Astrocyte of the spinal cord (primary cell): ENCODE data around the gene FAT1.

Experiments
- DNase-seq: peaks from one replicate; pipeline ENCODE4 v3.0.0; 2011; ENCODE audit warnings: low read depth, low spot score
- H3K4me3 ChIP-seq: 2 replicates; pipeline ENCODE4 v1.5.1; 2011; ENCODE audit warnings: low read depth, mild to moderate bottlenecking, low read length, moderate library complexity
- CTCF ChIP-seq: IDR thresholded peaks from 2 replicates; pipeline ENCODE4 v1.5.1; 2012; ENCODE audit warnings: low read depth, mild to moderate bottlenecking, low read length, inconsistent platforms
- in situ Hi-C: cut with HindIII; loops from 2 replicates; pipeline ENCODE4 v1.10.0; 2017; ENCODE audit warnings: low sequenced_read_pairs

The FAT1 gene

DNA sequence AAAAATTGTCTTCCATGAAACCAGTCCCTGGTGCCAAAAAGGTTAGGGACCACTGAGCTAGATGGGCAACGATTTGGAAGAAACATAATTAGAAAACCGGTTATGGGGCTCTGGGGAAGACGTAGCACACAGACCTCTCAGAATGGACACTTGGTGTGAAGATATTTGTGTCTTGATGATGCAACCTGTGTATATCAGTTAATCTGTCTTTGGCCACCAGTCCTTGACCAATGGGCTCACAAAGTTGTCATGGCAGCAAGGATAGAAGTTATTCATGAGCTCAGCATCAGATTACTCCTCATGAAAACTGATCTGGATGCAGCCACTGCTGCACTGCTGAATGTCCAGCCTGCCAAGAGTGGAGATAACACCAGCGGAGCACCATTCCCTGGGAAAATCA is 181.9 kb downstream of the FAT1 start:
- in situ Hi-C loops, result no loop called here
- DNase-seq, result no peak
- TF ChIP-seq CTCF, result no peak
- H3K4me3 ChIP-seq, result no peak overlapping the region

- in situ Hi-C loops, result no loop called here
- DNase-seq, result no peak
- H3K4me3 ChIP-seq, result no peak overlapping the region
- no peak for TF ChIP-seq CTCF
These were observed 185.7 kb downstream of the FAT1 start for GRCh38 chr4:186537843-186538521.
